HUES48 (cell line): Measurements from ENCODE around the gene DPPA5.
A peak's percentile ranks its signal among the peaks of the same experiment; 100 is the strongest.
"Not testable (repeated sequence)": the region's sequence is repeated elsewhere in the genome, so short reads cannot be mapped to it uniquely, and the experiment has no call there.

ENCODE experiments used
- H3K27ac ChIP-seq: one replicate; pipeline ENCODE4 v1.7.0; 2013; ENCODE audit warnings: low read depth, low read length, inconsistent platforms
- H3K27me3 ChIP-seq: 2 replicates; pipeline ENCODE4 v1.6.1; 2013; ENCODE audit warnings: mild to moderate bottlenecking, low read length; ENCODE audit not compliant: control insufficient read depth, insufficient read depth
- H3K36me3 ChIP-seq: 2 replicates; pipeline ENCODE4 v1.6.1; 2013; ENCODE audit warnings: low read length; ENCODE audit not compliant: control insufficient read depth, insufficient read depth
- H3K4me1 ChIP-seq: 2 replicates; pipeline ENCODE4 v1.6.1; 2013; ENCODE audit warnings: mild to moderate bottlenecking, low read length; ENCODE audit not compliant: control insufficient read depth, insufficient read depth
- H3K4me3 ChIP-seq: 2 replicates; pipeline ENCODE4 v1.5.1; 2013; ENCODE audit warnings: mild to moderate bottlenecking, low read depth, low read length
- H3K9ac ChIP-seq: 2 replicates; pipeline ENCODE4 v1.6.1; 2013; ENCODE audit warnings: mild to moderate bottlenecking, low read depth, low read length, moderate library complexity
- H3K9me3 ChIP-seq: 2 replicates; pipeline ENCODE4 v1.6.1; 2013; ENCODE audit warnings: low read length; ENCODE audit not compliant: control insufficient read depth, insufficient read depth

The DPPA5 gene

DNA sequence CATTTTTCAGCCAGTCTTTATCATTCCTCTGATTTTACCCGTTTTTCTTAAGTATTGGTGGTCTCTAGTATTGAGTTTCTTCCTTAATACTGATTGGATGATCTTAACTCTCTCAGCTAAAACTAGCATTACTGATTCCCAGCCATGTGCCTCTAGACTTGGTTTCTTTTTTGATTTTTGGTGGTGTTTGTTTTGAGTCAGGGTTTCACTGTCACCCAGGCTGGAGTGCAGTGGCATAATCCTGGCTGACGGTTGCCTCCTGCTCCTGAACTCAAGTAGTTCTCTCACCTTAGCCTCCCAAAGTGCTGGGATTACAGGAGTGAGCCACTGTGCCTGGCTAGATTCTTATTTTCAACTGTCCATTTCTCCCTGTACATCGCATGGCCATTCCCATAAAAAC, 24.9 kb downstream of the DPPA5 start:
- Histone ChIP-seq H3K27ac (no peak overlapping the region), H3K36me3 (no peaks in the 10 kb centered on the region), H3K4me3 (no peak overlapping the region), H3K4me1 (no peaks in the 10 kb centered on the region), H3K27me3 (no peaks in the 10 kb centered on the region), H3K9me3 (no peaks in the 10 kb centered on the region), H3K9ac (no peak overlapping the region)

DNA sequence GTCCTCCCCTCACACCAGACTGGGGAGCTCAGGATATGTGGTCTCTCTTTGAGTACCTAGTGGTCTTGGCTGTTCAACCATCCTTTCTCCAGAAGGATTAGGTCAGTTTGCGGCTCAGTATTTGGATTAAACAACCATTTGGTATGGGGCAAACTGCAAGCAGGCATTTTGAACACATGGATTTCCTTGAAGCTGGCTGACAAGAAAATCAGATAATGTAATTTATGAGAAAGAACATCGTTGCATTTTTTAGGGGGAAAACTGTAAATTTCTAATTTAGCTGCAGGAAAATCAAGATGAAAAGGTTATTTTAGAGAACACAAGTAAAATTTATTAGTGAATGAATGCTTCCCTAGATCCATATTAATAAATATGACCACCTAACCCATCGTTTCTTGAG, 25.3 kb downstream of the DPPA5 start:
- no peak overlapping the region for H3K27ac ChIP-seq
- no peaks in the 10 kb centered on the region for H3K4me1 ChIP-seq
- H3K4me3 ChIP-seq: no peak overlapping the region
- H3K27me3 ChIP-seq: no peaks in the 10 kb centered on the region
- H3K36me3 ChIP-seq: no peaks in the 10 kb centered on the region
- no peaks in the 10 kb centered on the region for H3K9me3 ChIP-seq
- H3K9ac ChIP-seq: no peak overlapping the region

DNA sequence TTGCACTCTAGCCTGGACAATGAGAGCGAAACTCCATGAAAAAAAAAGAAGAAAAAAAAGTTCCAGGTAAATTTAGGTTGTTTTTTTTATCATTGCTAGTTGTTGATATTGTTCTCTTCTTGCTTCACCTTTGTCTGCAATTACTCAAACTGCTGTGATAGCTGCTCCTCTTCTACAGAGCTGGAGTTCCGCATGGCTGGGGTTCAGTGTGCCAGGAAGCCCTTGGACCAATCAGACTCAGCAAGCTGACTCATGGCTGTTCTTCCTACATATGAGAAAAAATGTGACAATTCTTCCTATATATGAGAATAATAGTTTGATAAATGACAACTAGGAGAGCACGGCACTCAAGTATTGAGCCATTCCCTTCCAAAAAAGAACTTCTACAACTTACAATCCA, 28.4 kb downstream of the DPPA5 start:
- Histone ChIP-seq H3K27me3 (no peaks in the 10 kb centered on the region), H3K27ac (no peak overlapping the region), H3K4me3 (no peak overlapping the region), H3K36me3 (no peaks in the 10 kb centered on the region), H3K9ac (no peak overlapping the region), H3K9me3 (no peaks in the 10 kb centered on the region), H3K4me1 (no peaks in the 10 kb centered on the region)

DNA sequence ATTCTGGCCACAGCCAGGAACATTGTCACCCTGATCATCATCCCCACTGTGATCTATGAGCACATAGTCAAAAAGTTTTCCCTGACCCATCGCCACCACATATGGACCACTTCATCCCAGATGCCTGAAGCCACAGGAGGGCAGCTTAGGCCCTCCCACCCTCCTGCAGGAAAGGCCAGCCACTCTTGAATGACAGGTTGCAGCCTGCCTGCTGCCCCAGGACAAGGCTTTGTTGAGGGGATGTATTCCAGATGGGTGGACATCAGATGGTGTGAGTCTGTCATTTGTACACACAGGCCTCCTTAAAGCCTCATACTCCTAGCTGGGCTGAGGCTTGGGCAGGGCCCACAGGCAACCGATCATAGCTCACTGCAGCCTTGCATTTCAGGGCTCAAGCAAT, 30.8 kb downstream of the DPPA5 start:
- no peaks in the 10 kb centered on the region for H3K27me3 ChIP-seq
- H3K9ac ChIP-seq: no peak overlapping the region
- H3K9me3 ChIP-seq: 0 out of 2 replicates have a peak, but pooled peaks cover 1% of the 10 kb centered on the region
- no peak overlapping the region for H3K27ac ChIP-seq
- no peaks in the 10 kb centered on the region for H3K36me3 ChIP-seq
- no peak overlapping the region for H3K4me3 ChIP-seq
- H3K4me1 ChIP-seq: no peaks in the 10 kb centered on the region

DNA sequence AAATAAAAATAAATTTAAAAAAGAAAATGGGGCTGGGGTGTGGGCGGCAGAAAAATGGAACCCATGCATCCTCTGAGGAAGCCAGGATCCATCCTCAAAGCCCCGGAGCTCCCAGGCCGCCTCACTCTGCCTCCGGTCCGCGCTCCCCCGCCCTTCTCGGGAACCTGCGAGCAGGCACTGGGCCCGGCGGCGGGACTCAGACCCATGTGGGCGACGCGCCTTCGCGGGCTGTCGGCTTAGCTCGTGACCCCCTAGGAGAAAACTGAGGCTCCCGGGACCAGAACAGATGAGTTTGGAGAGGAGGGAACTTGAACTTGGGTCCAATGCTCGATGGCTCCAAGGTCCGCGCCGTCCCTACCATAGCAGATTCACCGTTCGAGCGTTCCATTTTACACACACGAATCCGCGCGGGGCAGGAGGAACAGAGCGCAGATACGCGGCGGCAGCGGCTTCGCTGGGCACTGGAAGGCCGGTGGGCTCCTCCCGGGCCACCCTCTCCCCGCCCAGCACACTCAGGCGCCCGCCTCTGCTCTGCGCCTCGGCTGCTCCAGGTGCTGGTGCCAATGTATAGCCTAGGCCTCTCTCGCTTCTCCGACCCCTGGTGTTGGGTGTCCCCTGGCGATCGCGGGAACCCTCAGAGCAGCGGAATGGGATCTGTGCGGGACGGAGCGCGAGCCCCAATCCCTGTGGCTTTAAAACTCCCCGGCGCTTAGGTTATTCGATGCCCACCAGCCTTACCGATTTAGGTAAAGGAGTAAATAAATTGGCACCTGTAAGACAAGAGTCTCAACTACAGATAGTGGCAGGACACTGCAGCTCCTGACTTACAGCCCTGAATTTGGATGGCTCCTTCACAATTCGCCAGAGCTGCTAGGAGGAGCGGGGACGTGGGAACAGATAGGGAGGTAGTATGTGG, 39.2 kb downstream of the DPPA5 start:
- Histone ChIP-seq H3K4me3 (peak overlapping the region; percentile 17; the same call in 1 of the 2 replicates), H3K4me1 (no peaks in the 10 kb centered on the region), H3K9ac (no peak overlapping the region), H3K9me3 (peaks cover 7% of the 10 kb centered on the region; the same call in 1 of the 2 replicates), H3K27ac (no peak overlapping the region), H3K36me3 (no peaks in the 10 kb centered on the region), H3K27me3 (no peaks in the 10 kb centered on the region; the same call in 1 of the 2 replicates)

DNA sequence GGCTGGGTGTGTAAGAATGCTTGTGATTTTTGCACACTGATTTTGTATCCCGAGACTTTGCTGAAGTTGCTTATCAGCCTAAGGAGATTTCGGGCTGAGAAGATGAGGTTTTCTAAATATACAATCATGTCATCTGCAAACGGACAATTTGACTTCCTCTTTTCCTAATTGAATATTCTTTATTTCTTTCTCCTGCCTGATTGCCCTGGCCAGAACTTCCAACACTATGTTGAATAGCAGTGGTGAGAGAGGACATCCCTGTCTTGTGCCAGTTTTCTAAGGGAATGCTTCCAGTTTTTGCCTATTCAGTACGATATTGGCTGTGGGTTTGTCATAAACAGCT, 43.6 kb downstream of the DPPA5 start:
- H3K36me3 ChIP-seq, H3K4me1 ChIP-seq, H3K9ac ChIP-seq, H3K9me3 ChIP-seq, H3K27ac ChIP-seq, H3K27me3 ChIP-seq: not testable (repeated sequence)
- H3K4me3 ChIP-seq: peak overlapping the region; percentile 79

DNA sequence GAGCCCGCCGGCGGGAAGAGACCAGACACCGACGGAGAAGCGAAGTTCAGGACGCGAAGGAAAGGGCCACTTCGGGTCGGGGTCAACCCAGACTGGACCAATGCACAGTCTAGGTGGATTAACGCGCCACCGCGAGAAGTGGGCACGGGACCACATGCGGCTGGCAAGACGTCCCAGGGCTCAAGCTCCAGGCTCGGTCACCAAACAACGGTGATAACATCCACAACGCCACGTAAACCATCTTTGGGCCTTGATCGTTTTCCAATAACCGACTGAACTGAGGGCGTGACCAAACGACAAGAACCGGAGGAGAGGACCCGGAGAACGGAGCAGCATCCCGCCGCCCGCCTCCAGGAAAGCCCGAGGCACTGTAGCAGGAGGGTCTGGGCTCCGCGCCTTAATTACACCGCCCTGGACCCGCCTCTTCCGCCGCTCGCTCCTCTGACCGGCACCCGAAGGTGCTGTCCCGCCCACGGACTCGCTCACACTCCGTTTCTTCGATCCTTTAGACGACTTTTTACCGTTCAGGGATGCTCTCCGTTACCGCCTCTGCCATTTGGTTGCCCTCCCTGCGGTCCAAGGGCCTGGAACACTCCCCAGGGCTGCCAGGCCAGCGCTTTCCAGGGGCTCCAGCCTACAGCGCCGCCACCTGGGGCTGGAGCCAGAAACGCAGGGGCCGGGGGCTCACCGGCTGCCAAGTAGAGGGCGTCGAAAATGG, 44.1 kb downstream of the DPPA5 start:
- Histone ChIP-seq H3K9ac (peak overlapping the region; percentile 67), H3K4me1 (no peaks in the 10 kb centered on the region; the same call in 1 of the 2 replicates), H3K4me3 (peak overlapping the region; percentile 79), H3K9me3 (no peaks in the 10 kb centered on the region), H3K27ac (peak overlapping the region; percentile 53), H3K36me3 (0 out of 2 replicates have a peak, but pooled peaks cover 3% of the 10 kb centered on the region), H3K27me3 (no peaks in the 10 kb centered on the region)

DNA sequence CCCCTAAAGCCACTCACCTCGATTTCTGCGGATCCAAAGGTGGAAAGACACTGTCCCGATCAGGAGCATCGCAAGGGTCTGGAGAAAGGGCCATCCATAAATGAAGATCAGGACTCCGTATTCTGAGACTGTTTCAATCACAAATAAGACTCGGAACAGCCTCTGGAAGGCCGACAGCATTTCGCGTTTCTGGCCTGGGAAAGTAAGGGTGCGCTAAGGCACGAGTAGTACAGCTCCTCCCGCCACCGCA, 44.6 kb downstream of the DPPA5 start:
- Histone ChIP-seq H3K36me3 (0 out of 2 replicates have a peak, but pooled peaks cover 3% of the 10 kb centered on the region), H3K4me1 (no peaks in the 10 kb centered on the region; the same call in 1 of the 2 replicates), H3K9me3 (no peaks in the 10 kb centered on the region), H3K27me3 (no peaks in the 10 kb centered on the region), H3K4me3 (peak overlapping the region; percentile 79), H3K27ac (peak overlapping the region; percentile 53), H3K9ac (peak overlapping the region; percentile 67)

DNA sequence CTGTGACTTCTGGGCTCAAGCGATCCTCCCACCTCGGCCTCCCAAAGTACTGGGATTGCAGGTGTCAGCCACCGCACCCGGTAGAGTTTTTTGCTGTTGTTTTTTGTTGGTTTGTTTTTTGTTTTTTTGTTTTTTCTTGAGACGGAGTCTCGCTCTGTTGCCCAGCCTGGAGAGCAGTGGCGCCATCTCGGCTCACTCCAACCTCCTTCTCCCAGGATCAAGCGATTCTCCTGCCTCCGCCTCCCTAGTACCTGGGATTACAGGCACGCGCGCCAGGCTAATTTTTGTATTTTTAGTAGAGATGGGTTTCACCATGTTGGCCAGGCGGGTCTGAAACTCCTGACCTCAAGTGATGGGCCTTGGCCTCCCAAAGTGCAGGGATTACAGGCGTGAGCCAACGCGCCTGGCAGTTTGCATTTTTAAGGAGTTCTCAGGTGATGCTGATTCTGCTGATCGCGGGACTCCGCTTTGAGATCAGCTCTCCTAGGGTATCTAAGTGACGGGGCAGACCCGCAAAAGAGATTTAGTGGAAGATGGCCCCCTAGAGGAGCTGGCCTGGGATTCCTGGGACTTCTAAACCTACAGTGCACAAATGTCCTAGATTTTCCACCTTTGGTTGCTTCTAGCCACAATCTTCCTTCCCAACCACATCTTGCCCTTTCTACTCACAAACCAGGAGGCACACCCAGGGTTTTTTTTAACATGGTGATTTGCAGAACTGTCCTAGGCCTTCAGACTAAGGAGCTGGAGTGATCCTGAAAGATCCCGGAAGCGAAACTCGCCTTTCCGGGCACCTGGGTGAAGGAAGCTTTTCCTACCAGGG, 45.2 kb downstream of the DPPA5 start:
- H3K27ac ChIP-seq: peak overlapping the region; percentile 53

DNA sequence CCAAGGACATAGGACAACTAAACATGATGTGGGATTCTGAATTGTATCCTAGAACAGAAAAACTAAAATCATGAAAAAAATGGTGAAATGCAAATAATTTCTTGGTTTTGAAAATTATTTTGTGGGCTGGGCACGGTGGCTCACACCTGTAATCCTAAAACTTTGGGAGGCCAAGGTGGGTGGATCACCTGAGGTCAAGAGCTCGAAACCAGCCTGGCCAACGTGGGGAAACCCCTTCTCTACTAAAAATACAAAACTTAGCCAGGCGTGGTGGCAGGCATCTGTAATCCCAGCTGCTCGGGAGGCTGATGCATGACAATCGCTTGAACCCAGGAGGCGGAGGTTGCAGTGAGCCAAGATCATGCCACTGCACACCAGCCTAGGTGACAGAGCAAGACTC, 50.3 kb downstream of the DPPA5 start:
- H3K9ac ChIP-seq, H3K27me3 ChIP-seq, H3K4me3 ChIP-seq, H3K4me1 ChIP-seq, H3K9me3 ChIP-seq, H3K27ac ChIP-seq: not testable (repeated sequence)
- H3K36me3 ChIP-seq: peaks cover 23% of the 10 kb centered on the region; the same call in 1 of the 2 replicates

More for the DNA sequence above, 45.2 kb downstream of the DPPA5 start:
- no peaks in the 10 kb centered on the region for H3K27me3 ChIP-seq
- H3K9ac ChIP-seq: peak overlapping the region; percentile 67
- H3K4me1 ChIP-seq: no peaks in the 10 kb centered on the region; the same call in 1 of the 2 replicates
- peak overlapping the region; percentile 79 for H3K4me3 ChIP-seq
- no peaks in the 10 kb centered on the region for H3K9me3 ChIP-seq
- H3K36me3 ChIP-seq: 0 out of 2 replicates have a peak, but pooled peaks cover 3% of the 10 kb centered on the region
